Karpas-422 (cell line): Measurements from ENCODE around the gene STX11. TPM values are rescaled to one million over a fixed set of nuclear protein-coding genes. Genes with fewer than 3 reads are reported as not detected.
"Not testable (repeated sequence)": the region's sequence is repeated elsewhere in the genome, so short reads cannot be mapped to it uniquely, and the experiment has no call there.

Experiments used
- DNase-seq: peaks from one replicate; pipeline ENCODE4 v3.0.0-alpha.2; 2015
- H2AFZ ChIP-seq: fragments of 200-600 bp; sonication (generic); 2 replicates; pipeline ENCODE4 v1.6.1; 2014; ENCODE audit warnings: antibody characterized with exemption, low read length, mixed read lengths
- H3K27ac ChIP-seq: fragments of 200-600 bp; sonication (generic); 2 replicates; pipeline ENCODE4 v1.5.1; 2014; ENCODE audit warnings: mild to moderate bottlenecking, low read length, moderate library complexity
- H3K27me3 ChIP-seq: fragments of 200-600 bp; sonication (generic); 2 replicates; pipeline ENCODE4 v1.6.1; 2014; ENCODE audit warnings: low read length, mixed read lengths
- H3K36me3 ChIP-seq: fragments of 200-600 bp; sonication (generic); 2 replicates; pipeline ENCODE4 v1.6.1; 2014; ENCODE audit warnings: low read length, mixed read lengths; ENCODE audit not compliant: insufficient read depth
- H3K4me1 ChIP-seq: fragments of 200-600 bp; sonication (generic); 2 replicates; pipeline ENCODE4 v1.6.1; 2014; ENCODE audit warnings: mild to moderate bottlenecking, low read length, mixed read lengths
- H3K4me2 ChIP-seq: fragments of 200-600 bp; sonication (generic); 2 replicates; pipeline ENCODE4 v1.6.1; 2014; ENCODE audit warnings: low read length, low read depth, mild to moderate bottlenecking; ENCODE audit not compliant: poor library complexity, severe bottlenecking
- H3K4me3 ChIP-seq: fragments of 200-600 bp; sonication (generic); 2 replicates; pipeline ENCODE4 v1.5.1; 2014; ENCODE audit warnings: mild to moderate bottlenecking, antibody characterized with exemption, low read length, mixed read lengths
- H3K79me2 ChIP-seq: fragments of 200-600 bp; sonication (generic); 2 replicates; pipeline ENCODE4 v1.6.1; 2014; ENCODE audit warnings: mild to moderate bottlenecking, low read length, mixed read lengths
- H3K9ac ChIP-seq: fragments of 200-600 bp; sonication (generic); 2 replicates; pipeline ENCODE4 v1.6.0; 2014; ENCODE audit warnings: low read length
- H3K9me2 ChIP-seq: fragments of 200-600 bp; sonication (generic), shearing (Covaris generic); replicated peaks from 2 replicates; pipeline ENCODE4 v1.6.0; 2014; ENCODE audit warnings: mild to moderate bottlenecking, low read length, moderate library complexity; ENCODE audit not compliant: insufficient read depth
- H3K9me3 ChIP-seq: fragments of 300-700, 200-600 bp; sonication (generic); 2 replicates; pipeline ENCODE4 v1.6.1; 2014; ENCODE audit warnings: low read length, mixed read lengths
- H4K20me1 ChIP-seq: fragments of 200-600 bp; sonication (generic); 2 replicates; pipeline ENCODE4 v1.6.1; 2014; ENCODE audit warnings: mild to moderate bottlenecking, antibody characterized with exemption, low read length, low read depth; ENCODE audit not compliant: insufficient read depth
- total RNA-seq: library from RNA; depleted of rRNA; stranded (reverse); fragments of >200 nt; shearing (Covaris generic); gene quantifications from 2 replicates; pipeline ENCODE4 v1.2.3, GENCODE V29; 2014; ENCODE audit warnings: low replicate concordance

The STX11 gene
- total RNA-seq, 1 experiment from 2014 or later, result not detected

- H3K36me3 ChIP-seq, result no peaks in the 10 kb centered on the region
- H3K9me2 ChIP-seq, result no peaks in the 10 kb centered on the region
- DNase-seq, result no peak
- no peaks in the 10 kb centered on the region for H4K20me1 ChIP-seq
- H3K9me3 ChIP-seq, result no peaks in the 10 kb centered on the region
- H3K4me3 ChIP-seq, result no peak overlapping the region
- H3K79me2 ChIP-seq, result no peaks in the 10 kb centered on the region
- peaks cover 7% of the 10 kb centered on the region for H3K4me1 ChIP-seq
- H3K27me3 ChIP-seq, result no peaks in the 10 kb centered on the region
- no peak overlapping the region for H3K9ac ChIP-seq
- no peak overlapping the region for H2AFZ ChIP-seq
- H3K27ac ChIP-seq, result no peak overlapping the region
- H3K4me2 ChIP-seq, result no peak overlapping the region
These were observed 29.5 kb downstream of the STX11 start for GRCh38 chr6:144179828-144180227.

- DNase-seq, H3K79me2 ChIP-seq, H3K4me2 ChIP-seq: not testable (repeated sequence)
These were observed 30.0 kb downstream of the STX11 start for GRCh38 chr6:144180354-144180753.

GRCh38 chr6:144181639-144182038, 31.3 kb downstream of the STX11 start:
- Histone ChIP-seq H2AFZ (no peak overlapping the region), H3K9ac (no peak overlapping the region), H3K9me2 (no peaks in the 10 kb centered on the region), H3K4me1 (peaks cover 7% of the 10 kb centered on the region), H3K4me2 (no peak overlapping the region), H3K79me2 (no peaks in the 10 kb centered on the region), H3K27ac (no peak overlapping the region), H3K36me3 (no peaks in the 10 kb centered on the region), H3K9me3 (no peaks in the 10 kb centered on the region), H3K27me3 (no peaks in the 10 kb centered on the region), H3K4me3 (no peak overlapping the region), H4K20me1 (no peaks in the 10 kb centered on the region)
- DNase-seq, result no peak

More at GRCh38 chr6:144180354-144180753, 30.0 kb downstream of the STX11 start:
- H3K4me3 ChIP-seq, H3K9me2 ChIP-seq, H3K27ac ChIP-seq, H3K27me3 ChIP-seq, H3K36me3 ChIP-seq, H3K9ac ChIP-seq, H3K4me1 ChIP-seq, H4K20me1 ChIP-seq, H2AFZ ChIP-seq, H3K9me3 ChIP-seq: not testable (repeated sequence)

- H3K4me2 ChIP-seq, H2AFZ ChIP-seq, H3K9me3 ChIP-seq, H3K27me3 ChIP-seq, H4K20me1 ChIP-seq, H3K9me2 ChIP-seq, H3K9ac ChIP-seq, H3K36me3 ChIP-seq, H3K4me1 ChIP-seq, H3K79me2 ChIP-seq, H3K4me3 ChIP-seq, DNase-seq, H3K27ac ChIP-seq: not testable (repeated sequence)
These were observed 33.9 kb downstream of the STX11 start for GRCh38 chr6:144184186-144184585.

- H3K27me3 ChIP-seq, result no peaks in the 10 kb centered on the region
- peaks cover 4% of the 10 kb centered on the region for H3K4me1 ChIP-seq
- H3K36me3 ChIP-seq, result no peaks in the 10 kb centered on the region
- H3K9ac ChIP-seq, result no peak overlapping the region
- H3K9me2 ChIP-seq, result no peaks in the 10 kb centered on the region
- no peaks in the 10 kb centered on the region for H4K20me1 ChIP-seq
- DNase-seq, result no peak
- H3K79me2 ChIP-seq, result no peaks in the 10 kb centered on the region
- no peak overlapping the region for H2AFZ ChIP-seq
- H3K9me3 ChIP-seq, result no peaks in the 10 kb centered on the region
- no peak overlapping the region for H3K4me3 ChIP-seq
- H3K27ac ChIP-seq, result no peak overlapping the region
- no peak overlapping the region for H3K4me2 ChIP-seq
These were observed 35.0 kb downstream of the STX11 start for GRCh38 chr6:144185133-144185836.

GRCh38 chr6:144186817-144187625, 36.7 kb downstream of the STX11 start:
- Histone ChIP-seq H3K4me2 (no peak overlapping the region), H2AFZ (no peak overlapping the region), H3K9me3 (no peaks in the 10 kb centered on the region), H3K9ac (no peak overlapping the region), H3K27ac (no peak overlapping the region), H4K20me1 (no peaks in the 10 kb centered on the region), H3K4me3 (no peak overlapping the region), H3K27me3 (no peaks in the 10 kb centered on the region), H3K4me1 (no peaks in the 10 kb centered on the region), H3K36me3 (no peaks in the 10 kb centered on the region), H3K79me2 (no peaks in the 10 kb centered on the region), H3K9me2 (no peaks in the 10 kb centered on the region)
- DNase-seq, result no peak

- no peaks in the 10 kb centered on the region for H3K9me2 ChIP-seq
- no peak for DNase-seq
- no peak overlapping the region for H3K4me3 ChIP-seq
- no peak overlapping the region for H3K27ac ChIP-seq
- H3K9me3 ChIP-seq, result no peaks in the 10 kb centered on the region
- H4K20me1 ChIP-seq, result no peaks in the 10 kb centered on the region
- no peaks in the 10 kb centered on the region for H3K79me2 ChIP-seq
- H3K4me2 ChIP-seq, result no peak overlapping the region
- no peak overlapping the region for H3K9ac ChIP-seq
- no peak overlapping the region for H2AFZ ChIP-seq
- H3K36me3 ChIP-seq, result no peaks in the 10 kb centered on the region
- H3K27me3 ChIP-seq, result no peaks in the 10 kb centered on the region
- no peaks in the 10 kb centered on the region for H3K4me1 ChIP-seq
These were observed 39.0 kb downstream of the STX11 start for GRCh38 chr6:144189351-144189750.

GRCh38 chr6:144190080-144190479, 39.8 kb downstream of the STX11 start:
- no peaks in the 10 kb centered on the region for H3K36me3 ChIP-seq
- H3K79me2 ChIP-seq, result no peaks in the 10 kb centered on the region
- H3K4me2 ChIP-seq, result no peak overlapping the region
- no peaks in the 10 kb centered on the region for H3K9me2 ChIP-seq
- no peak overlapping the region for H3K27ac ChIP-seq
- no peaks in the 10 kb centered on the region for H3K27me3 ChIP-seq
- no peak overlapping the region for H3K9ac ChIP-seq
- H3K4me1 ChIP-seq, result no peaks in the 10 kb centered on the region
- H4K20me1 ChIP-seq, result no peaks in the 10 kb centered on the region
- H3K9me3 ChIP-seq, result no peaks in the 10 kb centered on the region
- no peak for DNase-seq
- no peak overlapping the region for H3K4me3 ChIP-seq
- H2AFZ ChIP-seq, result no peak overlapping the region
